H9 (cell line): Measurements from ENCODE around the gene ADAMTS13. TPM values are rescaled to one million over a fixed set of nuclear protein-coding genes. Genes with fewer than 3 reads are reported as not detected.

Source experiments
- DNase-seq: peaks from one replicate; pipeline ENCODE4 v3.0.0-alpha.2; 2017
- H2AFZ ChIP-seq: one replicate; pipeline ENCODE4 v1.6.1; 2013; ENCODE audit warnings: mild to moderate bottlenecking, low read length, control low read depth, moderate library complexity
- H2AK5ac ChIP-seq: 2 replicates; pipeline ENCODE4 v1.6.1; 2013; ENCODE audit warnings: low read length, control low read depth, mixed read lengths; ENCODE audit not compliant: insufficient read length
- H2BK120ac ChIP-seq: one replicate; pipeline ENCODE4 v1.6.1; 2013; ENCODE audit warnings: low read depth, mild to moderate bottlenecking, low read length, control low read depth, inconsistent platforms; ENCODE audit not compliant: poor library complexity, severe bottlenecking
- H2BK12ac ChIP-seq: 2 replicates; pipeline ENCODE4 v1.6.1; 2013; ENCODE audit warnings: low read length, control low read depth, mixed read lengths, low read depth; ENCODE audit not compliant: insufficient read length
- H2BK15ac ChIP-seq: 2 replicates; pipeline ENCODE4 v1.6.1; 2013; ENCODE audit warnings: low read depth, low read length, control low read depth
- H2BK20ac ChIP-seq: one replicate; pipeline ENCODE4 v1.6.1; 2013; ENCODE audit warnings: low read depth, mild to moderate bottlenecking, low read length, control low read depth, inconsistent platforms; ENCODE audit not compliant: poor library complexity, severe bottlenecking
- H2BK5ac ChIP-seq: 2 replicates; pipeline ENCODE4 v1.6.1; 2013; ENCODE audit warnings: low read length, control low read depth, mixed read lengths; ENCODE audit not compliant: insufficient read length
- H3K14ac ChIP-seq: 2 replicates; pipeline ENCODE4 v1.6.1; 2013; ENCODE audit warnings: low read length, control low read depth; ENCODE audit not compliant: insufficient read depth
- H3K18ac ChIP-seq: 2 replicates; pipeline ENCODE4 v1.6.1; 2013; ENCODE audit warnings: low read depth, mild to moderate bottlenecking, mixed read lengths, low read length, control low read depth; ENCODE audit not compliant: insufficient read length
- H3K23ac ChIP-seq: 2 replicates; pipeline ENCODE4 v1.6.1; 2013; ENCODE audit warnings: low read length, control low read depth, mixed read lengths, low read depth; ENCODE audit not compliant: insufficient read length
- H3K23me2 ChIP-seq: 2 replicates; pipeline ENCODE4 v1.6.1; 2013; ENCODE audit warnings: low read depth, mild to moderate bottlenecking, mixed read lengths, low read length, control low read depth; ENCODE audit not compliant: insufficient read length, poor library complexity, severe bottlenecking
- H3K27ac ChIP-seq: 2 replicates; pipeline ENCODE4 v1.5.1; 2013; ENCODE audit warnings: low read length, control low read depth, mixed read lengths, low read depth; ENCODE audit not compliant: insufficient read length
- H3K27me3 ChIP-seq: 2 replicates; pipeline ENCODE4 v1.6.1; 2013; ENCODE audit warnings: low read length, control low read depth, inconsistent platforms; ENCODE audit not compliant: insufficient read depth
- H3K4ac ChIP-seq: 2 replicates; pipeline ENCODE4 v1.6.1; 2013; ENCODE audit warnings: low read depth, mild to moderate bottlenecking, control low read depth, inconsistent platforms, low read length, moderate library complexity
- H3K4me1 ChIP-seq: 2 replicates; pipeline ENCODE4 v1.6.1; 2013; ENCODE audit warnings: low read length, control low read depth, inconsistent platforms; ENCODE audit not compliant: insufficient read depth
- H3K4me2 ChIP-seq: 2 replicates; pipeline ENCODE4 v1.6.1; 2013; ENCODE audit warnings: low read length, control low read depth, mixed read lengths; ENCODE audit not compliant: insufficient read length, insufficient read depth
- H3K56ac ChIP-seq: 2 replicates; pipeline ENCODE4 v1.6.1; 2013; ENCODE audit warnings: low read depth, mild to moderate bottlenecking, mixed read lengths, low read length, control low read depth; ENCODE audit not compliant: insufficient read length
- H3K79me1 ChIP-seq: 2 replicates; pipeline ENCODE4 v1.6.1; 2013; ENCODE audit warnings: low read depth, mild to moderate bottlenecking, moderate library complexity, low read length, control low read depth, inconsistent platforms; ENCODE audit not compliant: insufficient read depth, poor library complexity, severe bottlenecking
- H3K79me2 ChIP-seq: 2 replicates; pipeline ENCODE4 v1.6.1; 2013; ENCODE audit warnings: low read length, control low read depth, inconsistent platforms; ENCODE audit not compliant: insufficient read depth
- H3K9ac ChIP-seq: 2 replicates; pipeline ENCODE4 v1.6.1; 2013; ENCODE audit warnings: low read length, control low read depth, mixed read lengths; ENCODE audit not compliant: insufficient read length; ENCODE audit errors: extremely low read depth
- H3K9me3 ChIP-seq: one replicate; pipeline ENCODE4 v1.6.1; 2013; ENCODE audit warnings: low read depth, low read length, inconsistent platforms; ENCODE audit not compliant: control insufficient read depth
- H3T11ph ChIP-seq: one replicate; pipeline ENCODE4 v1.6.1; 2013; ENCODE audit warnings: mild to moderate bottlenecking, low read length, control low read depth, inconsistent platforms
- H4K20me1 ChIP-seq: one replicate; pipeline ENCODE4 v1.6.1; 2013; ENCODE audit not compliant: control insufficient read depth, insufficient read length, insufficient read depth
- H4K5ac ChIP-seq: 2 replicates; pipeline ENCODE4 v1.6.1; 2013; ENCODE audit warnings: low read depth, mild to moderate bottlenecking, mixed read lengths, low read length, control low read depth; ENCODE audit not compliant: insufficient read length
- H4K8ac ChIP-seq: replicated peaks from 2 replicates; pipeline ENCODE4 v1.6.1; 2013; ENCODE audit warnings: low read length, control low read depth, mixed read lengths, low read depth; ENCODE audit not compliant: insufficient read length
- H4K91ac ChIP-seq: 2 replicates; pipeline ENCODE4 v1.6.1; 2013; ENCODE audit warnings: low read depth, mild to moderate bottlenecking, moderate library complexity, mixed read lengths, low read length, control low read depth; ENCODE audit not compliant: insufficient read length
- H3K27ac Mint-ChIP-seq, 3 experiments: 2 replicates in 2 of 3; 3 replicates in 1 of 3; pipeline ENCODE4 v1.8.0; 2020 to 2021; ENCODE audit warnings: mixed read lengths in 3 of 3, mild to moderate bottlenecking in 1 of 3, moderate library complexity in 1 of 3
- H3K27me3 Mint-ChIP-seq: 2 replicates; pipeline ENCODE4 v1.8.0; 2021; ENCODE audit warnings: low read depth, mild to moderate bottlenecking, moderate library complexity, mixed read lengths
- H3K36me3 Mint-ChIP-seq, 3 experiments: 2 replicates in 2 of 3; 3 replicates in 1 of 3; pipeline ENCODE4 v1.8.0; 2020 to 2021; ENCODE audit warnings: low read depth in 3 of 3, mixed read lengths in 3 of 3; ENCODE audit not compliant: insufficient read depth in 1 of 3
- H3K4me1 Mint-ChIP-seq, 2 experiments: 2 replicates each; pipeline ENCODE4 v1.8.0; 2020; ENCODE audit warnings: mixed read lengths in 2 of 2
- H3K4me3 Mint-ChIP-seq, 2 experiments: 2 replicates in 1 of 2; 3 replicates in 1 of 2; pipeline ENCODE4 v1.8.0; 2020 to 2021; ENCODE audit warnings: mild to moderate bottlenecking in 2 of 2, mixed read lengths in 2 of 2, moderate library complexity in 1 of 2
- H3K9me3 Mint-ChIP-seq, 2 experiments: 2 replicates in 1 of 2; 3 replicates in 1 of 2; pipeline ENCODE4 v1.8.0; 2020; ENCODE audit warnings: mild to moderate bottlenecking in 2 of 2, mixed read lengths in 2 of 2, moderate library complexity in 1 of 2
- WGBS: extraction: QIAGEN DNeasy Blood & Tissue Kit; methylation state at CpG from one replicate; pipeline ENCODE4 v1.1.7; 2013; ENCODE audit warnings: missing lambda C conversion rate, low lambda C conversion rate, mixed read lengths; ENCODE audit not compliant: insufficient read length; ENCODE audit errors: extremely low coverage; 5-methylcytosine and 5-hydroxymethylcytosine counted together
- total RNA-seq: library from RNA; stranded (reverse); gene quantifications from 2 replicates; pipeline ENCODE4 v1.2.1, GENCODE V29; 2021
- TF ChIP-seq, protein P1 (sequence below): fragments of 200-600 bp; sonication (generic); conservative IDR thresholded peaks from 3 replicates; pipeline ENCODE4 v1.8.0; 2021; ENCODE audit warnings: antibody characterized with exemption, mild to moderate bottlenecking

The ADAMTS13 gene
- total RNA-seq, 1 experiment from 2014 or later: 8.8 TPM

DNA sequence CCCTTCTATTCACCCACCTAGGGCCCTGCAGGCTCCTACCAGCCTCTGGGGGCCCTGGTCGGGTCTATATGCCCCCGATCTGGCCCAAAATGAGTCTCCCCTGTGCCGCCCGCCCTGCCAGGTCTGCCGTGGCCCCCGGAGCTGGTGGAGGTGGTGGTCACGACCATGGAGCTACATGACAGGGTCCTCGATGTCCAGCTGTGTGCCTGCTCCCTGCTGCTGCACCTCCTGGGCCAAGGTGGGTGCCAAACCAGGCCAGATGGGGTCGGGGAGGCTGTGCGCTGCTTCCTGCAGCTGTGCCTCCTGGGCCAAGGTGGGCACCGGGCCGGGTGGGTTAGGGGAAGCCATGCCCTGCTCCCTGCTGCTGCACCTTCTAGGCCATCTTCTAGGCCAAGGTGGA, 21.9 kb upstream of the ADAMTS13 start:
- no peaks in the 10 kb centered on the region for H3K79me1 ChIP-seq
- no peaks in the 10 kb centered on the region for H3K9me3 Mint-ChIP-seq
- H3K56ac ChIP-seq: no peak overlapping the region
- H2BK12ac ChIP-seq: no peak overlapping the region
- H4K20me1 ChIP-seq: no peaks in the 10 kb centered on the region
- H3K4me1 Mint-ChIP-seq: peaks cover 0 to 3% of the 10 kb centered on the region in 2 experiments; a peak in 1 of 4 replicates
- H3K4ac ChIP-seq: no peak overlapping the region
- H3K9ac ChIP-seq: no peak overlapping the region
- H3K9me3 ChIP-seq: no peaks in the 10 kb centered on the region
- H3K27ac Mint-ChIP-seq: no peak overlapping the region
- H2BK15ac ChIP-seq: no peak overlapping the region
- no peaks in the 10 kb centered on the region for H3K4me1 ChIP-seq
- no peak overlapping the region for H3K27ac ChIP-seq
- no peak overlapping the region for H4K91ac ChIP-seq
- H2BK120ac ChIP-seq: no peak overlapping the region
- no peak for DNase-seq
- H3K23ac ChIP-seq: no peak overlapping the region
- H2AK5ac ChIP-seq: no peak overlapping the region
- no peak overlapping the region for H2BK5ac ChIP-seq
- H3K27me3 Mint-ChIP-seq: peaks cover 17% of the 10 kb centered on the region
- no peak overlapping the region for H4K5ac ChIP-seq
- H3K79me2 ChIP-seq: no peaks in the 10 kb centered on the region
- H3K27me3 ChIP-seq: no peaks in the 10 kb centered on the region
- no peaks in the 10 kb centered on the region for H3K23me2 ChIP-seq
- no peak overlapping the region for H4K8ac ChIP-seq
- H3K4me3 Mint-ChIP-seq: no peak overlapping the region
- TF ChIP-seq, protein P1, sequence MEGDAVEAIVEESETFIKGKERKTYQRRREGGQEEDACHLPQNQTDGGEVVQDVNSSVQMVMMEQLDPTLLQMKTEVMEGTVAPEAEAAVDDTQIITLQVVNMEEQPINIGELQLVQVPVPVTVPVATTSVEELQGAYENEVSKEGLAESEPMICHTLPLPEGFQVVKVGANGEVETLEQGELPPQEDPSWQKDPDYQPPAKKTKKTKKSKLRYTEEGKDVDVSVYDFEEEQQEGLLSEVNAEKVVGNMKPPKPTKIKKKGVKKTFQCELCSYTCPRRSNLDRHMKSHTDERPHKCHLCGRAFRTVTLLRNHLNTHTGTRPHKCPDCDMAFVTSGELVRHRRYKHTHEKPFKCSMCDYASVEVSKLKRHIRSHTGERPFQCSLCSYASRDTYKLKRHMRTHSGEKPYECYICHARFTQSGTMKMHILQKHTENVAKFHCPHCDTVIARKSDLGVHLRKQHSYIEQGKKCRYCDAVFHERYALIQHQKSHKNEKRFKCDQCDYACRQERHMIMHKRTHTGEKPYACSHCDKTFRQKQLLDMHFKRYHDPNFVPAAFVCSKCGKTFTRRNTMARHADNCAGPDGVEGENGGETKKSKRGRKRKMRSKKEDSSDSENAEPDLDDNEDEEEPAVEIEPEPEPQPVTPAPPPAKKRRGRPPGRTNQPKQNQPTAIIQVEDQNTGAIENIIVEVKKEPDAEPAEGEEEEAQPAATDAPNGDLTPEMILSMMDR: no peak
- peaks cover under 1 to 10% (median 9%) of the 10 kb centered on the region in 3 experiments; a peak in 5 of 7 replicates for H3K36me3 Mint-ChIP-seq
- H3K14ac ChIP-seq: no peak overlapping the region; the same call in 1 of the 2 replicates
- no peak overlapping the region for H3T11ph ChIP-seq
- H2BK20ac ChIP-seq: no peak overlapping the region
- H3K18ac ChIP-seq: no peak overlapping the region
- no CpG with 5 or more reads among the region's 12 CpGs for WGBS
- no peak overlapping the region for H3K4me2 ChIP-seq
- no peak overlapping the region for H2AFZ ChIP-seq
